NT2/D1 (cell line): ENCODE results near the gene TCEAL2.

Source experiments
- YY1 ChIP-seq: IDR thresholded peaks from 2 replicates; pipeline ENCODE4 v1.6.1; 2011; ENCODE audit not compliant: insufficient read length, insufficient read depth
- ZNF274 ChIP-seq: IDR thresholded peaks from 2 replicates; pipeline ENCODE4 v1.6.1; 2011; ENCODE audit warnings: mild to moderate bottlenecking, low read depth, low read length

GRCh38 chrX:102113367-102113766 lies 12.1 kb upstream of the TCEAL2 start:
- TF ChIP-seq ZNF274 = no peak
- TF ChIP-seq YY1 = no peak
